Neural cell (in vitro differentiated cells): ENCODE results near the gene USP17L22.
"Not testable (repeated sequence)": the region's sequence is repeated elsewhere in the genome, so short reads cannot be mapped to it uniquely, and the experiment has no call there.

Experiments
- EP300 ChIP-seq: fragments of 450-650 bp; conservative IDR thresholded peaks from 2 replicates; pipeline ENCODE4 v1.6.1; 2014; ENCODE audit warnings: antibody characterized with exemption, mild to moderate bottlenecking, moderate library complexity; ENCODE audit not compliant: poor library complexity, severe bottlenecking
- EZH2 ChIP-seq: fragments of 200-600, 300-800 bp; shearing (Covaris generic), sonication (generic); IDR thresholded peaks from 2 replicates; pipeline ENCODE4 v1.6.1; 2014; ENCODE audit warnings: antibody characterized with exemption, low read length, borderline replicate concordance, mild to moderate bottlenecking; ENCODE audit not compliant: insufficient read depth, poor library complexity, severe bottlenecking
- MXI1 ChIP-seq: fragments of 450-650 bp; conservative IDR thresholded peaks from 2 replicates; pipeline ENCODE4 v1.6.1; 2014; ENCODE audit warnings: antibody characterized with exemption, mild to moderate bottlenecking; ENCODE audit not compliant: poor library complexity, severe bottlenecking
- POLR2AphosphoS5 ChIP-seq: IDR thresholded peaks from 2 replicates; pipeline ENCODE4 v1.6.1; 2012
- RAD21 ChIP-seq: fragments of 450-650 bp; conservative IDR thresholded peaks from 2 replicates; pipeline ENCODE4 v1.6.1; 2014; ENCODE audit warnings: antibody characterized with exemption, mild to moderate bottlenecking, moderate library complexity
- TF ChIP-seq, protein P1 (sequence below): fragments of 450-650 bp; IDR thresholded peaks from 2 replicates; pipeline ENCODE4 v1.5.1; 2014; ENCODE audit warnings: antibody characterized with exemption, mild to moderate bottlenecking, moderate library complexity; ENCODE audit not compliant: poor library complexity, severe bottlenecking

DNA sequence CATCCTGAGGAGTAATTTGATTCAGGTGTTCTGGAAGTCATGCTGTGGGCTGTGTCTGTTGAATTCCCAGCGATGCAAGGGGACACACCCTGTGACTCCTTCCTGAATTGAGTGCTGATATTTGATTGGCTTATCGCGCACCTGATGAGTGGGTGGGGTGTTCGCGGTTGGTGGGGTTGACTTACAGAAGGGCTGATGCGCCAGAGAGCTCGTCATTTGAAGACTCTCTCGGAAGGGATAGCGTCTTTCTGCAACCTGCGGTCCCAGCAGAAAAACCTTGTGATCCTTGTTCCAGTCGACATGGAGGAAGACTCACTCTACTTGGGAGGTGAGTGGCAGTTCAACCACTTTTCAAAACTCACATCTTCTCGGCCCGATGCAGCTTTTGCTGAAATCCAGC, 4.8 kb upstream of the USP17L22 start, which contains the start of gene USP17L21:
- TF ChIP-seq POLR2AphosphoS5, MXI1, EP300, EZH2, RAD21: not testable (repeated sequence)
- TF ChIP-seq, protein P1, sequence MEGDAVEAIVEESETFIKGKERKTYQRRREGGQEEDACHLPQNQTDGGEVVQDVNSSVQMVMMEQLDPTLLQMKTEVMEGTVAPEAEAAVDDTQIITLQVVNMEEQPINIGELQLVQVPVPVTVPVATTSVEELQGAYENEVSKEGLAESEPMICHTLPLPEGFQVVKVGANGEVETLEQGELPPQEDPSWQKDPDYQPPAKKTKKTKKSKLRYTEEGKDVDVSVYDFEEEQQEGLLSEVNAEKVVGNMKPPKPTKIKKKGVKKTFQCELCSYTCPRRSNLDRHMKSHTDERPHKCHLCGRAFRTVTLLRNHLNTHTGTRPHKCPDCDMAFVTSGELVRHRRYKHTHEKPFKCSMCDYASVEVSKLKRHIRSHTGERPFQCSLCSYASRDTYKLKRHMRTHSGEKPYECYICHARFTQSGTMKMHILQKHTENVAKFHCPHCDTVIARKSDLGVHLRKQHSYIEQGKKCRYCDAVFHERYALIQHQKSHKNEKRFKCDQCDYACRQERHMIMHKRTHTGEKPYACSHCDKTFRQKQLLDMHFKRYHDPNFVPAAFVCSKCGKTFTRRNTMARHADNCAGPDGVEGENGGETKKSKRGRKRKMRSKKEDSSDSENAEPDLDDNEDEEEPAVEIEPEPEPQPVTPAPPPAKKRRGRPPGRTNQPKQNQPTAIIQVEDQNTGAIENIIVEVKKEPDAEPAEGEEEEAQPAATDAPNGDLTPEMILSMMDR: not testable (repeated sequence)
